DLD1 (cell line): ENCODE results near the gene GLYAT.
"Not testable (repeated sequence)": the region's sequence is repeated elsewhere in the genome, so short reads cannot be mapped to it uniquely, and the experiment has no call there.

Experiments used
- in situ Hi-C: cut with HindIII; loops from 2 replicates; pipeline ENCODE4 v1.10.0; 2017; ENCODE audit warnings: low sequenced_read_pairs

Gene GLYAT

DNA sequence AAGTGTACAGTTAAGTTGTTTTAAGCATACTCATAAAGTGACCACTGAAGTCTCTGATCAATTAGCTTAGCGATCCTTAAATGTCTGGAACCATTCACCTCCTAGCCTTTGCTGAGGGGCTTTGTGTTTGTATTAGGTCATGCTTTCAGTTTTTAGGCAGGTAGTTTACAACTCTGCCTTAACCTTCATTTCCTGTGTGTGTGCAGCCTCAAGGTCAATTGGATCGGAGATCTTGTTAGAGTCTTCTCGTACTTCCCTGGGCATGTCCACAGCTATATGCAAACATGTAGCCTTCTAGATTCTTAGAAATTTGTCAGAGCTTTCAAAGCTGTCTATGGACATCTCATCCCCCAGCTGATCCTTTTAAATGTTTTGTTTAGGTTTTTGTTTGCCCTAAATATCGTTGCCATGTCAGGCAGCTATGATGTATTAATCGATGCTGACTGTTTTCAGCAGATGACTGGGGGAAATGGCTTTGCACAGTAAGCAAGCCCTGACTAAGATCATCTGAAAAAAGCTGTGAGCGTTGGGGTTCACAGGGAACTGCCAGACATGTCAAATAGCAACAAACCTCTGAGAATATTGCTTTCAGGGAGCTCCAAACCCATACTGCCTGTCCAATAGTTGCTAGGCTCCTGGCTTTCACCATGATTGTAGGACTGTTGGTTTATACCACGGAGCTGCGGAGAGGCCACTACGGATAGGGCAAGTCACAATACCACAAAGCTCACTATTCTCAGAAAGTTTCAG, 45.6 kb downstream of the GLYAT start:
- in situ Hi-C loops = no loop called here

DNA sequence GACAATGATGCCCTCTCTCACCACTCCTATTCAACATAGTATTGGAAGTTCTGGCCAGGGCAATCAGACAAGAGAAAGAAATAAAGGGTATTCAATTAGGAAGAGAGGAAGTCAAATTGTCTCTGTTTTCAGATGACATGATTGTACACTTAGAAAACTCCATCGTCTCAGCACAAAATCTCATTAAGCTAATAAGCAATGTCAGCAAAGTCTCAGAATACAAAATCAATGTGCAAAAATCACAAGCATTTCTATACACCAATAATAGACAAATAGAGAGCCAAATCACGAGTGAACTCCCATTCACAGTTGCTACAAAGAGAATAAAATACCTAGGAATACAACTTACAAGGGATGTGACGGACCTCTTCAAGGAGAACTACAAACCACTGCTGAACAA, 49.1 kb downstream of the GLYAT start:
- in situ Hi-C loops = not testable (repeated sequence)

DNA sequence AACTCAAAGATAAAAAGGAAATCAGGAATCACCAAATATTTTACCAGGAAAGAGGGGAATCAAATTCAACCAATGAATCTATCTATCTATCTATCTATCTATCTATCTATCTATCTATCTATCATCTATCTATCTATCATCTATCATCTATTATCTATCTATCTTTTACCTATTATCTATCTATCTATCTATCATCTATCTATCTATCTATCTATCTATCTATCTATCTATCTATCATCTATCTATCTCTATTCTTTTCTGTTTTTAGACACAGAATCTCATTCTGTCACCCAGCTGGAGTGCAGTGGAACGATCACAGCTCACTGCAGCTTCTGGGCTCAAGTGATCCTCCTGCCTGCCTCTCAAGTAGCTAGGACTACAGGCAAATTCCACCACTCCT, 54.2 kb downstream of the GLYAT start:
- in situ Hi-C loops = not testable (repeated sequence)

- in situ Hi-C loops = no loop called here
Measured at GRCh38 chr11:58676563-58677135, 55.1 kb downstream of the GLYAT start.

GRCh38 chr11:58675334-58676155, 56.2 kb downstream of the GLYAT start:
- in situ Hi-C loops = no loop called here

DNA sequence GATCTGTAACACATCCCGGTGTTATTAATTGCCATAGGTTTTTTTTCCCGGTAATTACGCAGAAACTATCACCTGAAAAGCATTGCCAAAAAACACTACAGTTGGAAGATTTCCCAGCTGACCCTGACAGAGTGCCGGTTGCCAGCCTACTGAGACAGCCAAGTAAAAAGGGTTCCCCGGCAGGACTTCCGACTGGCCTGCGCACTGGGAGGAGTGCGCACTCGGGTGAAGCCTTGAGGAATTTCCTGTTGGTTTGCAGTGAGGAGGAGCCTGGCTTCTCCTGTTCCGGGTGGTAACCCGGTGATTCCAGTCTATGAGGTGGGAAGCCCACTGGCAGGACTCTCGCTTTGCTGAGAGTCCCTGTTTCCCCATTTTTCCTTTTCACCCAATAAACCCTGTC, 57.1 kb downstream of the GLYAT start:
- in situ Hi-C loops = no loop called here

GRCh38 chr11:58671983-58672633, 59.6 kb downstream of the GLYAT start:
- in situ Hi-C loops = no loop called here

GRCh38 chr11:58659910-58660570, 71.7 kb downstream of the GLYAT start:
- in situ Hi-C loops = no loop called here

GRCh38 chr11:58659404-58659803, 72.3 kb downstream of the GLYAT start:
- in situ Hi-C loops = no loop called here
